A549 (cell line): Measurements from ENCODE around the gene AEBP1.

Source experiments
- CBX8 ChIP-seq: fragments of 200-600 bp; sonication (generic); IDR thresholded peaks from 2 replicates; pipeline ENCODE4 v1.6.1; 2016
- JUNB ChIP-seq: fragments of >200 bp; sonication (Bioruptor Twin); formaldehyde crosslinking; IDR thresholded peaks from 2 replicates; pipeline ENCODE4 v1.6.1; 2016
- RAD21 ChIP-seq, 2 experiments: fragments of >200 bp in 1 of 2; sonication (Bioruptor Twin) in 1 of 2; formaldehyde crosslinking in 1 of 2; IDR thresholded peaks in 1 of 2; conservative IDR thresholded peaks in 1 of 2; 2 replicates in 1 of 2; 3 replicates in 1 of 2; pipeline ENCODE4 v1.6.1; 2012 to 2018; ENCODE audit warnings: inconsistent platforms in 1 of 2

GRCh38 chr7:44121761-44122420 is 17.7 kb downstream of the AEBP1 start:
- TF ChIP-seq RAD21 (conservative IDR thresholded peaks at IDR 0.05 in 1 of 2, IDR thresholded peaks at IDR 0.05 in 1 of 2) (no peak), JUNB (no peak), CBX8 (no peak)
